ENCODE measurements around the gene DTWD1. TPM values are rescaled to one million over a fixed set of nuclear protein-coding genes. Genes with fewer than 3 reads are reported as not detected.
"Not testable (repeated sequence)": the region's sequence is repeated elsewhere in the genome, so short reads cannot be mapped to it uniquely, and the experiment has no call there.

Gene DTWD1
- total RNA-seq, 8 experiments from 2014 or later, result 14.0 to 54.9 (median 23.7) TPM

DNA sequence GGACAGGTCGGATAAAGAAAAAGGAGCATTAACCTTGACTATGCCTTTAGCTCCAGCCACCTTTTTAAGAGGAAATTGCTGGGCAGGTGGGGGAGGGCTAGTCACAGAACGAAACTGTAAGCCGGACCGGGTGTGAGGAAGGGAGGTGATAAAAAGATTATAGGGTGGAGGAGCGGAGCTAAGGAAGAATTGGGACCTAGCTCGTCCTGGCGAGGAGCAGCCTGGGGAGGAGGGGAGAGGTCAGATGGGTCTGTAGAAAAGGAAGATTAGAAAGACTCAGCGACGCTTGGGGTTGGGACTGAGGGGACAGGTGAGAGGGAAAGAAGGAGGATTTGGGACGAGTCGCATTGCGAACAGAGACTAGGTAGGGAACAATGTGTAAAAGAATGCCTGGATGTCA, 82.1 kb downstream of the DTWD1 start:
- WGBS, 10 experiments, result 57 to 93% (median 84%) methylated on average over 2 to 8 of the region's 12 CpGs; no CpG with 5 or more reads in 4 of the 10 experiments
- in situ Hi-C loops (cut with MboI; ENCODE audit: low pct_unique_long_range_greater_than_20kb in 2 of 9, low sequenced_read_pairs in 9 of 9, unreplicated experiment in 9 of 9); H3K4me1 ChIP-seq (replicated peaks in 1 of 2); H3K27ac ChIP-seq; ATAC-seq (replicated peaks in 6 of 8); H3K4me3 ChIP-seq: not testable (repeated sequence)

Other genes with a start within 250 kb of the DTWD1 start
- gene FGF7, start 197.8 kb upstream of the DTWD1 start, total RNA-seq, result 10 to 100 TPM in 1 of 8 experiments, 1 to 10 TPM in 3, under 1 TPM in 4; 0.05 to 33.6 (median 0.94) TPM
- 10 to 100 TPM in 6 of 8 experiments, 1 to 10 TPM in 2; 5.8 to 16.1 (median 10.6) TPM for gene FAM227B, start 230 bp upstream of the DTWD1 start, total RNA-seq